Esophagus (tissue), 2 donors: ENCODE results near the gene GRIA4. TPM values are rescaled to one million over a fixed set of nuclear protein-coding genes. Genes with fewer than 3 reads are reported as not detected.

Source experiments
- H3K27ac ChIP-seq, 2 donors: one replicate each; pipeline ENCODE4 v1.5.1; 2013; ENCODE audit warnings: low read depth in 2 of 2, mild to moderate bottlenecking in 2 of 2, inconsistent platforms in 1 of 2, low read length in 1 of 2, moderate library complexity in 1 of 2
- H3K27me3 ChIP-seq, 2 donors: one replicate each; pipeline ENCODE4 v1.6.1; 2013; ENCODE audit warnings: low read length in 2 of 2, control low read depth in 1 of 2, mild to moderate bottlenecking in 1 of 2; ENCODE audit not compliant: insufficient read depth in 2 of 2, control insufficient read depth in 1 of 2
- H3K36me3 ChIP-seq, 2 donors: one replicate each; pipeline ENCODE4 v1.6.1; 2013; ENCODE audit warnings: low read length in 1 of 2; ENCODE audit not compliant: control insufficient read depth in 2 of 2, insufficient read depth in 2 of 2
- H3K4me1 ChIP-seq, 2 donors: one replicate each; pipeline ENCODE4 v1.6.1; 2013; ENCODE audit warnings: low read length in 1 of 2; ENCODE audit not compliant: control insufficient read depth in 2 of 2, insufficient read depth in 2 of 2
- H3K4me3 ChIP-seq, 2 donors: one replicate each; pipeline ENCODE4 v1.5.1; 2013; ENCODE audit warnings: low read length in 2 of 2, mild to moderate bottlenecking in 2 of 2, low read depth in 1 of 2, moderate library complexity in 1 of 2
- H3K9me3 ChIP-seq, 2 donors: one replicate each; pipeline ENCODE4 v1.6.1; 2013; ENCODE audit warnings: mild to moderate bottlenecking in 2 of 2, low read depth in 1 of 2, low read length in 1 of 2, moderate library complexity in 1 of 2; ENCODE audit not compliant: control insufficient read depth in 2 of 2, insufficient read depth in 1 of 2
- WGBS, 2 donors: extraction: QIAGEN DNeasy Blood & Tissue Kit; methylation state at CpG; one replicate each; pipeline ENCODE4 v1.1.7; 2013; 5-methylcytosine and 5-hydroxymethylcytosine counted together
- polyA plus RNA-seq, 2 donors: library from polyadenylated mRNA; stranded (reverse); fragments of 200-250 nt; gene quantifications; one replicate each; pipeline ENCODE4 v1.2.3, GENCODE V29; 2013
- donor health status: healthy with polysubstance abuse.
- donor health status: Bipolar disorder and iron deficiency.

Gene GRIA4
- polyA plus RNA-seq, 2 donors = not detected

GRCh38 chr11:105881027-105881426, 271.2 kb downstream of the GRIA4 start:
- Histone ChIP-seq H3K4me3 (no peak overlapping the region), H3K9me3 (no peaks in the 10 kb centered on the region), H3K27me3 (no peaks in the 10 kb centered on the region), H3K36me3 (no peaks in the 10 kb centered on the region), H3K27ac (no peak overlapping the region), H3K4me1 (no peaks in the 10 kb centered on the region)

GRCh38 chr11:105884436-105884835, 274.6 kb downstream of the GRIA4 start:
- no peaks in the 10 kb centered on the region for H3K4me1 ChIP-seq
- no peak overlapping the region for H3K27ac ChIP-seq
- no peaks in the 10 kb centered on the region for H3K27me3 ChIP-seq
- no peaks in the 10 kb centered on the region for H3K36me3 ChIP-seq
- no peaks in the 10 kb centered on the region for H3K9me3 ChIP-seq
- no peak overlapping the region for H3K4me3 ChIP-seq
- WGBS, 2 donors = 58 to 59% methylated on average over 3 of the region's 3 CpGs

GRCh38 chr11:105891685-105892084, 281.8 kb downstream of the GRIA4 start:
- WGBS, 2 donors = 63 to 67% methylated on average over 2 of the region's 2 CpGs
- no peaks in the 10 kb centered on the region for H3K9me3 ChIP-seq
- no peak overlapping the region for H3K4me3 ChIP-seq
- no peak overlapping the region for H3K27ac ChIP-seq
- no peaks in the 10 kb centered on the region for H3K4me1 ChIP-seq
- no peaks in the 10 kb centered on the region for H3K27me3 ChIP-seq
- no peaks in the 10 kb centered on the region for H3K36me3 ChIP-seq

GRCh38 chr11:105897161-105897560, 287.3 kb downstream of the GRIA4 start:
- H3K27me3 ChIP-seq = no peaks in the 10 kb centered on the region
- no peak overlapping the region for H3K27ac ChIP-seq
- H3K36me3 ChIP-seq = no peaks in the 10 kb centered on the region
- H3K9me3 ChIP-seq = no peaks in the 10 kb centered on the region
- 84 to 86% methylated on average over 2 of the region's 2 CpGs for WGBS, 2 donors
- H3K4me3 ChIP-seq = no peak overlapping the region
- H3K4me1 ChIP-seq = no peaks in the 10 kb centered on the region

- Histone ChIP-seq H3K9me3 (no peaks in the 10 kb centered on the region), H3K4me3 (no peak overlapping the region), H3K4me1 (no peaks in the 10 kb centered on the region), H3K27me3 (no peaks in the 10 kb centered on the region), H3K27ac (no peak overlapping the region), H3K36me3 (no peaks in the 10 kb centered on the region)
- 87 to 88% methylated on average over 4 of the region's 4 CpGs for WGBS, 2 donors
Observed at GRCh38 chr11:105899772-105900171, 289.9 kb downstream of the GRIA4 start.

GRCh38 chr11:105900515-105901035, 290.7 kb downstream of the GRIA4 start:
- WGBS, 2 donors = 95 to 96% methylated on average over 11 of the region's 11 CpGs
- H3K36me3 ChIP-seq = no peaks in the 10 kb centered on the region
- no peak overlapping the region for H3K4me3 ChIP-seq
- no peak overlapping the region for H3K27ac ChIP-seq
- H3K9me3 ChIP-seq = no peaks in the 10 kb centered on the region
- H3K4me1 ChIP-seq = no peaks in the 10 kb centered on the region
- H3K27me3 ChIP-seq = no peaks in the 10 kb centered on the region

GRCh38 chr11:105903113-105903512, 293.2 kb downstream of the GRIA4 start:
- no peak overlapping the region for H3K27ac ChIP-seq
- no peaks in the 10 kb centered on the region for H3K27me3 ChIP-seq
- H3K9me3 ChIP-seq = no peaks in the 10 kb centered on the region
- H3K4me3 ChIP-seq = no peak overlapping the region
- 50 to 57% methylated on average over 2 of the region's 2 CpGs for WGBS, 2 donors
- no peaks in the 10 kb centered on the region for H3K4me1 ChIP-seq
- no peaks in the 10 kb centered on the region for H3K36me3 ChIP-seq

- 70 to 84% methylated on average over 5 of the region's 5 CpGs for WGBS, 2 donors
- Histone ChIP-seq H3K27me3 (no peaks in the 10 kb centered on the region), H3K27ac (no peak overlapping the region), H3K36me3 (no peaks in the 10 kb centered on the region), H3K9me3 (no peaks in the 10 kb centered on the region), H3K4me3 (no peak overlapping the region), H3K4me1 (no peaks in the 10 kb centered on the region)
Observed at GRCh38 chr11:105906517-105906916, 296.6 kb downstream of the GRIA4 start.

- Histone ChIP-seq H3K36me3 (no peaks in the 10 kb centered on the region), H3K27ac (no peak overlapping the region), H3K27me3 (no peaks in the 10 kb centered on the region), H3K9me3 (no peaks in the 10 kb centered on the region), H3K4me3 (no peak overlapping the region), H3K4me1 (no peaks in the 10 kb centered on the region)
- WGBS, 2 donors = 83 to 86% methylated on average over 2 of the region's 2 CpGs
Observed at GRCh38 chr11:105907319-105907718, 297.4 kb downstream of the GRIA4 start.

GRCh38 chr11:105910095-105910715, 300.3 kb downstream of the GRIA4 start:
- no peaks in the 10 kb centered on the region for H3K4me1 ChIP-seq
- H3K9me3 ChIP-seq = no peaks in the 10 kb centered on the region
- H3K4me3 ChIP-seq = no peak overlapping the region
- no peaks in the 10 kb centered on the region for H3K36me3 ChIP-seq
- peak overlapping the region in 1 of 2 donors; percentile 12 for H3K27ac ChIP-seq
- WGBS, 2 donors = 44 to 65% methylated on average over 5 of the region's 5 CpGs
- H3K27me3 ChIP-seq = no peaks in the 10 kb centered on the region
